Fibroblast of lung (primary cell): Measurements from ENCODE around the gene CPTP.

Source experiments
- CTCF ChIP-seq, 2 donors: IDR thresholded peaks in 1 of 2; conservative IDR thresholded peaks in 1 of 2; 1 replicate in 1 of 2; 2 replicates in 1 of 2; pipeline ENCODE4 v1.5.1; 2011 to 2012; ENCODE audit warnings: low read length in 2 of 2, control low read depth in 1 of 2, inconsistent platforms in 1 of 2, low read depth in 1 of 2, mild to moderate bottlenecking in 1 of 2
- EZH2 ChIP-seq: IDR thresholded peaks from 2 replicates; pipeline ENCODE4 v1.5.1; 2012; ENCODE audit warnings: low read length, control low read depth, mild to moderate bottlenecking; ENCODE audit errors: missing control alignments

- TF ChIP-seq CTCF (conservative IDR thresholded peaks at IDR 0.05 in 1 of 2, IDR thresholded peaks at IDR 0.05 in 1 of 2; ENCODE audit: low read depth in 1 of 2, low read length in 2 of 2) (no peak), EZH2 (no peak)
Observed at GRCh38 chr1:1337793-1338147, 13.2 kb downstream of the CPTP start.
